Fibroblast of lung (primary cell): Measurements from ENCODE around the gene PPM1H.

Experiments used
- EZH2 ChIP-seq: IDR thresholded peaks from 2 replicates; pipeline ENCODE4 v1.5.1; 2012; ENCODE audit warnings: low read length, control low read depth, mild to moderate bottlenecking; ENCODE audit errors: missing control alignments
- TF ChIP-seq, protein P1 (sequence below), 2 donors: IDR thresholded peaks in 1 of 2; conservative IDR thresholded peaks in 1 of 2; 1 replicate in 1 of 2; 2 replicates in 1 of 2; pipeline ENCODE4 v1.5.1; 2011 to 2012; ENCODE audit warnings: low read length in 2 of 2, control low read depth in 1 of 2, inconsistent platforms in 1 of 2, low read depth in 1 of 2, mild to moderate bottlenecking in 1 of 2

DNA sequence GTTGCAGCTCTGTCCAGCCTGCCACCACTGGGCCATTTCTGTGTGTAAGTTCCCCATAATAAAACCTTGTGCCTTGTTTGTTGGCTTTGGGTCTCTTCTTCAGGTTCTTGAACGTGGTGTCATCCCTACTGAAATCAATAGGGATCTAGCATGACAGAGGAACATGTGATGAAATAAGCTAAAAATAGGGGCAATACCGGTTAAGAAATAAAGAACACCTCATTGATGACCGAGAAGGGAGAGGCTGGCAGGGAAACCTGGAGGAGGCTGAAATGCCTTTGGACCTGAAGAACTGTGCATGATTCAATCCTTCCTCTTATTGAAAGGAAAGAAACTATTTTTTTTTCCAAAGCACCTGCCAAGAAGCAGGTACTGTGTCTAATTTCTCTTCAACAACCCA, 172.3 kb downstream of the PPM1H start:
- TF ChIP-seq EZH2, result no peak
- TF ChIP-seq, protein P1, sequence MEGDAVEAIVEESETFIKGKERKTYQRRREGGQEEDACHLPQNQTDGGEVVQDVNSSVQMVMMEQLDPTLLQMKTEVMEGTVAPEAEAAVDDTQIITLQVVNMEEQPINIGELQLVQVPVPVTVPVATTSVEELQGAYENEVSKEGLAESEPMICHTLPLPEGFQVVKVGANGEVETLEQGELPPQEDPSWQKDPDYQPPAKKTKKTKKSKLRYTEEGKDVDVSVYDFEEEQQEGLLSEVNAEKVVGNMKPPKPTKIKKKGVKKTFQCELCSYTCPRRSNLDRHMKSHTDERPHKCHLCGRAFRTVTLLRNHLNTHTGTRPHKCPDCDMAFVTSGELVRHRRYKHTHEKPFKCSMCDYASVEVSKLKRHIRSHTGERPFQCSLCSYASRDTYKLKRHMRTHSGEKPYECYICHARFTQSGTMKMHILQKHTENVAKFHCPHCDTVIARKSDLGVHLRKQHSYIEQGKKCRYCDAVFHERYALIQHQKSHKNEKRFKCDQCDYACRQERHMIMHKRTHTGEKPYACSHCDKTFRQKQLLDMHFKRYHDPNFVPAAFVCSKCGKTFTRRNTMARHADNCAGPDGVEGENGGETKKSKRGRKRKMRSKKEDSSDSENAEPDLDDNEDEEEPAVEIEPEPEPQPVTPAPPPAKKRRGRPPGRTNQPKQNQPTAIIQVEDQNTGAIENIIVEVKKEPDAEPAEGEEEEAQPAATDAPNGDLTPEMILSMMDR (conservative IDR thresholded peaks at IDR 0.05 in 1 of 2, IDR thresholded peaks at IDR 0.05 in 1 of 2; ENCODE audit: low read depth in 1 of 2, low read length in 2 of 2), result no peak
